Measurements from ENCODE around the gene LGALS3BP. TPM values are rescaled to one million over a fixed set of nuclear protein-coding genes. Genes with fewer than 3 reads are reported as not detected.
"Not testable (repeated sequence)": the region's sequence is repeated elsewhere in the genome, so short reads cannot be mapped to it uniquely, and the experiment has no call there.

The LGALS3BP gene
- total RNA-seq, 2 donors from 2014 or later, result 23.3 to 71.4 TPM

DNA sequence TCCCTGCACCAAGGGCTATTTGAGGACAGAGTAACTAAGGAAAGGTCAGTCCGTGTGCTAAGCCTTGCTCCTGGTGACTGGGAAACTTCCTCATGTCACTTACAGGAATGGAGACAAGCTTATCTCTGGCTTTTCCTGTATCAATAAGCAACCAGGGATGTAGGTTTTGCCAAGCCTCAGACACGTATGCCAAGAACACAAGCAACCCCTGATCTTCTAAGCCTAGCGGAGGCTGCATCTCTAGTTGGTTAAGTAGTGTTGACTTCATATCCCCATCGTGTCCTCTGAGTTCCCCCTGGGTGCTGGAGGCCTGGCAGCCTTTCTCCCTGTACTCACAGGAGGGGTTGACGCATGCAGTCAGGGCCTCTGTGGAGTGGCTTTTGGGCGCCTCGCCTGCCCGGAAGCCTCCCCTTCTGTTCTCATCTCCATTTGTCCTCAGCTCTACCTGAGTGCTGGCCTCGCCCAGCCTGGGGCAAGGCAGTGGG lies 42.8 kb upstream of the LGALS3BP start:
- H3K9me3 ChIP-seq (ENCODE audit: control insufficient read depth, low read length), result no peaks in the 10 kb centered on the region
- no peak overlapping the region for H3K9ac ChIP-seq (ENCODE audit: extremely low read depth, low read length, poor library complexity, severe bottlenecking)
- no peak overlapping the region for H3K4me3 Mint-ChIP-seq
- no peaks in the 10 kb centered on the region for H3K9me3 Mint-ChIP-seq
- H3K36me3 ChIP-seq (ENCODE audit: control insufficient read depth, insufficient read depth, low read length), result no peaks in the 10 kb centered on the region
- peaks cover 46% of the 10 kb centered on the region for H3K4me1 Mint-ChIP-seq
- no peak overlapping the region for H3K27ac Mint-ChIP-seq
- H3K36me3 Mint-ChIP-seq (ENCODE audit: low read depth), result peaks cover 3% of the 10 kb centered on the region
- peaks cover 38% of the 10 kb centered on the region for H3K27me3 ChIP-seq (ENCODE audit: control insufficient read depth, insufficient read depth, low read length, poor library complexity, severe bottlenecking)
- H3K4me3 ChIP-seq (ENCODE audit: low read length), result no peak overlapping the region
- DNase-seq, result peak; percentile 48
- WGBS, 2 experiments (ENCODE audit: insufficient coverage in 1 of 2, insufficient read length in 1 of 2), result 90 to 99% methylated on average over 4 to 9 of the region's 9 CpGs
- no peak overlapping the region for H3K27ac ChIP-seq (ENCODE audit: low read depth, low read length)
- H3K27me3 Mint-ChIP-seq (ENCODE audit: insufficient read depth), result peaks cover 68% of the 10 kb centered on the region
- peaks cover 13% of the 10 kb centered on the region for H3K4me1 ChIP-seq (ENCODE audit: control insufficient read depth, insufficient read depth, low read length)
- TF ChIP-seq, protein P1, sequence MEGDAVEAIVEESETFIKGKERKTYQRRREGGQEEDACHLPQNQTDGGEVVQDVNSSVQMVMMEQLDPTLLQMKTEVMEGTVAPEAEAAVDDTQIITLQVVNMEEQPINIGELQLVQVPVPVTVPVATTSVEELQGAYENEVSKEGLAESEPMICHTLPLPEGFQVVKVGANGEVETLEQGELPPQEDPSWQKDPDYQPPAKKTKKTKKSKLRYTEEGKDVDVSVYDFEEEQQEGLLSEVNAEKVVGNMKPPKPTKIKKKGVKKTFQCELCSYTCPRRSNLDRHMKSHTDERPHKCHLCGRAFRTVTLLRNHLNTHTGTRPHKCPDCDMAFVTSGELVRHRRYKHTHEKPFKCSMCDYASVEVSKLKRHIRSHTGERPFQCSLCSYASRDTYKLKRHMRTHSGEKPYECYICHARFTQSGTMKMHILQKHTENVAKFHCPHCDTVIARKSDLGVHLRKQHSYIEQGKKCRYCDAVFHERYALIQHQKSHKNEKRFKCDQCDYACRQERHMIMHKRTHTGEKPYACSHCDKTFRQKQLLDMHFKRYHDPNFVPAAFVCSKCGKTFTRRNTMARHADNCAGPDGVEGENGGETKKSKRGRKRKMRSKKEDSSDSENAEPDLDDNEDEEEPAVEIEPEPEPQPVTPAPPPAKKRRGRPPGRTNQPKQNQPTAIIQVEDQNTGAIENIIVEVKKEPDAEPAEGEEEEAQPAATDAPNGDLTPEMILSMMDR (conservative IDR thresholded peaks at IDR 0.05), result no peak

DNA sequence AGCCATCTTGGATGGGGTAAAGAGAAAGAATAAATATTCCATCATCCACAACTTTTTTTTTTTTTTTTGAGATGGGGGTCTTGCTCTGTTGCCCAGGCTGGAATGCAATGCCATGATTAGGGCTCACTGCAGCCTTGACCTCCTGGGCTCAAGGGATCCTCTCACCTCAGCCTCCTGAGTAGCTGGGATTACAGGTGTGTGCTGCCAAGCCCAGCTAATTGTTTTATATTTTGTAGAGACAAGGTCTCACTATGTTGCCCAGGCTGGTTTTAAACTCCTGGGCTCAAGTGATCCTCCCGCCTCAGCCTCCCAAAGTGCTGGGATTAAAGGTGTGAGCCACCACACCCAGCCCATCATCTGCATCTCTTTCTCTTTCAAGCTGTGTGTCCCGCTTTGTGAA lies 42.2 kb upstream of the LGALS3BP start:
- H3K4me3 Mint-ChIP-seq, result not testable (repeated sequence)
- 69 to 70% methylated on average over 2 of the region's 2 CpGs for WGBS, 2 experiments (ENCODE audit: insufficient coverage in 1 of 2, insufficient read length in 1 of 2)

DNA sequence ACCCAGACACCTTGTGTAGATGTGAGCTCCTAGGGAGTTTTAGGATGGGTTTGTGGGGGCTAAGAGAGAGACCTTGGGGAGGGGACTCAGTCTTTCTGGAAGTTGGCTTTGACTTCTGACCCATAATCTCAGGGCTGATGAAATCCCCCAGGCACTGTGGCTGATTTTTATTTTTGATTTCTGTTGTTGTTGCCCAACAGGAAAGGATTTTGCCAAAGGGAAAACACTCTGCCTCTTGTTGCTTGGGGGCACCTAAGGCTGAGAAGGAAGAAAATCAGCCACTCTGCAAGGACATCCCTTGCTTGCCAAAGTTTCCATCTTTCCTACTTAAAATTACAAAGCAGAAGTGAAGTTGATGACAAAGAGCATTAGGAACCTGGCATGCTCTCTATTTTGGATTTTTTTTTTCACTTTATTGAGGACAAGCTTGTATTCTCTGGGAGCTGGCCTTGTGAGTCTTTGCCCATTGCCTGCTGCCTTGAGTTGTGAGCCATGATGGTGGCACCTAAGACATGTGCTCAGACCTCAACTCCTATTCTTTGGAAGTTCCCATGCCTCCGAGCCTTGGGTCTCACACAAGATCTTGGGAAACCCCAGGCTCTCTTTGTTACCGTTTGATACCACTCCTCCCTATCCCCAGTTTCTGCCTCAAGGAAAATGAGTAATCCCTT lies 41.0 kb upstream of the LGALS3BP start:
- H3K27me3 ChIP-seq (ENCODE audit: control insufficient read depth, insufficient read depth, low read length, poor library complexity, severe bottlenecking), result peaks cover 32% of the 10 kb centered on the region

More for the DNA sequence above, 42.2 kb upstream of the LGALS3BP start:
- H3K27ac ChIP-seq (ENCODE audit: low read depth, low read length); H3K36me3 Mint-ChIP-seq (ENCODE audit: low read depth); H3K27ac Mint-ChIP-seq; H3K9ac ChIP-seq (ENCODE audit: extremely low read depth, low read length, poor library complexity, severe bottlenecking); H3K9me3 ChIP-seq (ENCODE audit: control insufficient read depth, low read length); H3K36me3 ChIP-seq (ENCODE audit: control insufficient read depth, insufficient read depth, low read length); H3K4me3 ChIP-seq (ENCODE audit: low read length); H3K9me3 Mint-ChIP-seq: not testable (repeated sequence)
- Histone ChIP-seq H3K4me1 (ENCODE audit: control insufficient read depth, insufficient read depth, low read length) (peaks cover 13% of the 10 kb centered on the region), H3K27me3 (ENCODE audit: control insufficient read depth, insufficient read depth, low read length, poor library complexity, severe bottlenecking) (peaks cover 38% of the 10 kb centered on the region)
- H3K27me3 Mint-ChIP-seq (ENCODE audit: insufficient read depth), result peaks cover 63% of the 10 kb centered on the region
- peaks cover 46% of the 10 kb centered on the region for H3K4me1 Mint-ChIP-seq
- peak; percentile 13 for DNase-seq

More for the DNA sequence above, 41.0 kb upstream of the LGALS3BP start:
- Histone ChIP-seq H3K9ac (ENCODE audit: extremely low read depth, low read length, poor library complexity, severe bottlenecking) (no peak overlapping the region), H3K4me3 (ENCODE audit: low read length) (no peak overlapping the region), H3K4me1 (ENCODE audit: control insufficient read depth, insufficient read depth, low read length) (peaks cover 13% of the 10 kb centered on the region), H3K36me3 (ENCODE audit: control insufficient read depth, insufficient read depth, low read length) (no peaks in the 10 kb centered on the region), H3K27ac (ENCODE audit: low read depth, low read length) (no peak overlapping the region), H3K9me3 (ENCODE audit: control insufficient read depth, low read length) (peaks cover 17% of the 10 kb centered on the region)
- H3K36me3 Mint-ChIP-seq (ENCODE audit: low read depth), result no peaks in the 10 kb centered on the region
- H3K4me1 Mint-ChIP-seq, result peaks cover 43% of the 10 kb centered on the region
- WGBS, 2 experiments (ENCODE audit: insufficient coverage in 1 of 2, insufficient read length in 1 of 2), result 52 to 61% methylated on average over 2 of the region's 2 CpGs
- H3K4me3 Mint-ChIP-seq, result no peak overlapping the region
- peak; percentile 41 for DNase-seq
- H3K27me3 Mint-ChIP-seq (ENCODE audit: insufficient read depth), result peaks cover 53% of the 10 kb centered on the region
- peaks cover 14% of the 10 kb centered on the region for H3K9me3 Mint-ChIP-seq
- no peak overlapping the region for H3K27ac Mint-ChIP-seq
- TF ChIP-seq, protein P1 (conservative IDR thresholded peaks at IDR 0.05), result no peak
